Measurements from ENCODE around the gene SORCS1. TPM values are rescaled to one million over a fixed set of nuclear protein-coding genes. Genes with fewer than 3 reads are reported as not detected.

Gene SORCS1
- total RNA-seq, 3 donors from 2014 or later: 0.73 to 3.3 (median 2.9) TPM

DNA sequence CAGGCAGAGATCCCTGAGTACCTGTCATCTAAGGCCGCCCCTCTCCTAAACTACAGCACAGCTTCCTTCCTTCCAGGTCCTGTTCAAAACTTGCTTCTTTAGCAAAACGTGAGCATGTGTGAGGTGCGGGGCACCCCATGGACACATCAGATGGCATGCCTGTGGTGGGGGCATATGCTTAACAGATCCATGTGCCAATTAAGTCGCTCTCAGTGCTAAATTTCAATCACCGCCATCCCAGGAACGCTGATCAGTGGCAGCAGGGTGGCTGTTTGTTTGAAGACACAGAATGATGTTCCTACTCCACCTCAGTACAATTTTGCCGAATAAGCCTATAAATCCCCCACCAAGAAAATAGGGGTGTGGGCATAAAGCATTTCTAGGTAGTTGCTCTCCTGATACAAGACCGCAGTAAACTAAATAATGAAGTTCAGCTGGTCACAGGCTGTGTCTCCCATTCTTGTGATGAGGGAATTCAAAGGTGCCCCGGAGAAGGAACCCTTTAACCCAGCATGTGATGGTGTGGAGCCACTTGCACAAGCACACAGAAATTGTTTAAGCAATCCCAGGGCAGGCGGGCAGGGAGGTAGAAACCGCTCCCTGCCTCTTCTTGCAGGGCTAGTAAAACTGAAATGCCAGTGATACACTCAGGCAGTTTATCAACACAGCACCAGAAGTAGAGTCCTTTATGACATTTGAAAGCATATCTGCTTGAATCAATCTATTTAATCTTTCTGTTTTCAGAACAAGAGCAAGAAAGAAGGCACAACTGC lies 205.7 kb downstream of the SORCS1 start:
- Histone ChIP-seq H3K4me1 (no peaks in the 10 kb centered on the region), H3K4me3 (peak overlapping the region in 1 of 3 donors; percentile 22), H3K36me3 (no peaks in the 10 kb centered on the region), H3K27ac (no peak overlapping the region), H3K27me3 (no peaks in the 10 kb centered on the region), H3K9me3 (no peaks in the 10 kb centered on the region)
- intact Hi-C loops (cut with DNase I; ENCODE audit: low total_unique reads): no loop called here
- no peak for TF ChIP-seq POLR2A (IDR thresholded peaks at IDR 0.05)
- DNase-seq (ENCODE audit: low spot score in 2 of 2): no peak

- no peak for DNase-seq (ENCODE audit: low spot score in 2 of 2)
- Histone ChIP-seq H3K27ac (no peak overlapping the region), H3K27me3 (no peaks in the 10 kb centered on the region)
Observed at GRCh38 chr10:106957823-106958588, 206.5 kb downstream of the SORCS1 start.

GRCh38 chr10:106956216-106956915 lies 208.1 kb downstream of the SORCS1 start:
- intact Hi-C loops (cut with DNase I; ENCODE audit: low total_unique reads): no loop called here

More at GRCh38 chr10:106957823-106958588, 206.5 kb downstream of the SORCS1 start:
- intact Hi-C loops (cut with DNase I; ENCODE audit: low total_unique reads): no loop called here
- no peaks in the 10 kb centered on the region for H3K4me1 ChIP-seq
- TF ChIP-seq POLR2A (IDR thresholded peaks at IDR 0.05) (no peak), POLR2AphosphoS5 (IDR thresholded peaks at IDR 0.05) (no peak)
- TF ChIP-seq, protein P1, sequence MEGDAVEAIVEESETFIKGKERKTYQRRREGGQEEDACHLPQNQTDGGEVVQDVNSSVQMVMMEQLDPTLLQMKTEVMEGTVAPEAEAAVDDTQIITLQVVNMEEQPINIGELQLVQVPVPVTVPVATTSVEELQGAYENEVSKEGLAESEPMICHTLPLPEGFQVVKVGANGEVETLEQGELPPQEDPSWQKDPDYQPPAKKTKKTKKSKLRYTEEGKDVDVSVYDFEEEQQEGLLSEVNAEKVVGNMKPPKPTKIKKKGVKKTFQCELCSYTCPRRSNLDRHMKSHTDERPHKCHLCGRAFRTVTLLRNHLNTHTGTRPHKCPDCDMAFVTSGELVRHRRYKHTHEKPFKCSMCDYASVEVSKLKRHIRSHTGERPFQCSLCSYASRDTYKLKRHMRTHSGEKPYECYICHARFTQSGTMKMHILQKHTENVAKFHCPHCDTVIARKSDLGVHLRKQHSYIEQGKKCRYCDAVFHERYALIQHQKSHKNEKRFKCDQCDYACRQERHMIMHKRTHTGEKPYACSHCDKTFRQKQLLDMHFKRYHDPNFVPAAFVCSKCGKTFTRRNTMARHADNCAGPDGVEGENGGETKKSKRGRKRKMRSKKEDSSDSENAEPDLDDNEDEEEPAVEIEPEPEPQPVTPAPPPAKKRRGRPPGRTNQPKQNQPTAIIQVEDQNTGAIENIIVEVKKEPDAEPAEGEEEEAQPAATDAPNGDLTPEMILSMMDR (IDR thresholded peaks at IDR 0.05): no peak
- no peaks in the 10 kb centered on the region for H3K36me3 ChIP-seq
- no peaks in the 10 kb centered on the region for H3K9me3 ChIP-seq
- H3K4me3 ChIP-seq: no peak overlapping the region

GRCh38 chr10:106955133-106955532 lies 209.4 kb downstream of the SORCS1 start:
- Histone ChIP-seq H3K27me3 (no peaks in the 10 kb centered on the region), H3K9me3 (no peaks in the 10 kb centered on the region), H3K4me3 (no peak overlapping the region), H3K4me1 (no peaks in the 10 kb centered on the region), H3K27ac (no peak overlapping the region), H3K36me3 (no peaks in the 10 kb centered on the region)
- intact Hi-C loops (cut with DNase I; ENCODE audit: low total_unique reads): no loop called here
- no peak for DNase-seq (ENCODE audit: low spot score in 2 of 2)
- TF ChIP-seq POLR2AphosphoS5 (IDR thresholded peaks at IDR 0.05): no peak

More at GRCh38 chr10:106956216-106956915, 208.1 kb downstream of the SORCS1 start:
- no peak for DNase-seq (ENCODE audit: low spot score in 2 of 2)
- TF ChIP-seq, protein P1 (IDR thresholded peaks at IDR 0.05): no peak
- TF ChIP-seq POLR2AphosphoS5 (IDR thresholded peaks at IDR 0.05) (no peak), POLR2A (IDR thresholded peaks at IDR 0.05) (no peak)
- Histone ChIP-seq H3K27ac (no peak overlapping the region), H3K9me3 (no peaks in the 10 kb centered on the region), H3K4me1 (no peaks in the 10 kb centered on the region), H3K27me3 (no peaks in the 10 kb centered on the region), H3K36me3 (no peaks in the 10 kb centered on the region), H3K4me3 (no peak overlapping the region)

GRCh38 chr10:106952033-106952432 lies 212.5 kb downstream of the SORCS1 start:
- H3K4me1 ChIP-seq: no peaks in the 10 kb centered on the region
- no peak overlapping the region for H3K4me3 ChIP-seq
- intact Hi-C loops (cut with DNase I; ENCODE audit: low total_unique reads): no loop called here
- DNase-seq (ENCODE audit: low spot score in 2 of 2): no peak
- TF ChIP-seq, protein P1 (IDR thresholded peaks at IDR 0.05): no peak
- no peak for TF ChIP-seq POLR2A (IDR thresholded peaks at IDR 0.05)
- no peak for TF ChIP-seq POLR2AphosphoS5 (IDR thresholded peaks at IDR 0.05)
- no peaks in the 10 kb centered on the region for H3K27me3 ChIP-seq
- no peaks in the 10 kb centered on the region for H3K9me3 ChIP-seq
- H3K36me3 ChIP-seq: no peaks in the 10 kb centered on the region
- H3K27ac ChIP-seq: no peak overlapping the region
